Fibroblast of villous mesenchyme (primary cell): ENCODE measurements around the gene MACROD2. TPM values are rescaled to one million over a fixed set of nuclear protein-coding genes. Genes with fewer than 3 reads are reported as not detected.

Experiments used
- DNase-seq: peaks from one replicate; pipeline ENCODE4 v3.0.0-alpha.2; 2010; ENCODE audit warnings: low read depth
- H3K4me3 ChIP-seq: 2 replicates; pipeline ENCODE4 v1.5.1; 2011; ENCODE audit warnings: low read depth, mild to moderate bottlenecking, low read length
- CTCF ChIP-seq: IDR thresholded peaks from 2 replicates; pipeline ENCODE4 v1.5.1; 2012; ENCODE audit warnings: low read depth, mild to moderate bottlenecking, low read length; ENCODE audit not compliant: insufficient read depth
- total RNA-seq: library from RNA; depleted of rRNA; stranded (reverse); fragments of >200 nt; gene quantifications from 2 replicates; pipeline ENCODE4 v1.2.3, GENCODE V29; 2012

The MACROD2 gene
- total RNA-seq, 1 donor, result 1.7 TPM

GRCh38 chr20:14295770-14296309, 300.5 kb downstream of the MACROD2 start:
- no peak for DNase-seq
- no peak for TF ChIP-seq CTCF
- no peak overlapping the region for H3K4me3 ChIP-seq

- H3K4me3 ChIP-seq, result no peak overlapping the region
- TF ChIP-seq CTCF, result no peak
- DNase-seq, result no peak
These were observed 304.5 kb downstream of the MACROD2 start for GRCh38 chr20:14299831-14300230.

GRCh38 chr20:14303106-14303505, 307.8 kb downstream of the MACROD2 start:
- no peak for DNase-seq
- H3K4me3 ChIP-seq, result no peak overlapping the region
- no peak for TF ChIP-seq CTCF

DNA sequence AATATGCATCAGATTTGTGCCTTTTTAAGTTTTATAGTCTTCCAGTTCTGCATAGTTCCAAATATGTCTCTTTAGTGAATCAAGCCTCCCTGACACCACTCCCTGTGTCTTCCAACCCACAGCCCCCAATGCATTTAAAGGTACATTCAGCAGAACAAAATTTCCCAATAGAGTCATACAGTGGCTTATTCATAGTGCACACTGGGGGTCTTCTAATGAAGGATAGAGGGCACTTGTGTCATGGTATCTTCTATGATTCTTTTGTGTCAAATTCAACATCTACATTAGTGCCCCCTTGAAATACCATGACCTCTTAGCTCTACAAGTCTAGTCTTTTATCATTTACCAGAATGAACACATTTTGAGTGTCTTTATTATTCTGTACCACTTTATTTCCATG, 308.3 kb downstream of the MACROD2 start:
- no peak overlapping the region for H3K4me3 ChIP-seq
- no peak for DNase-seq
- TF ChIP-seq CTCF, result no peak

DNA sequence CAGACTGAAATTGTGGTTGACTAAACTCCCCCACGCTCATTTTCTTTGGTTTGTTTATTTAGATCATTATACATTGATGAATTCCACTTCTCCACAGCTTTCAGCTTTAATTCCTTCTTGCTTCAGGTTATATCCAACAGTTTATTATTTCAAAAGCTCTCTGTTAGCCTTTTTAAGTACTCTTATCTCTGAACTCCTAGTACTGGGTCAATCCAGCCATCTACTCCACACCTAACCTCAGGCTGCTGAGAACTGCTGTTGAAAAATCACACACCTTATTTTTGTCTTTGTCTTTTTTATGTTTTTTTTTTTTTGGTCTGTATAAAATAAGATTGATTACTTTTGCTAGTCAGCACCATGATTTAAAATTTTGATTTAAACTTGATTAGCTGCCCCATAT, 309.2 kb downstream of the MACROD2 start:
- no peak overlapping the region for H3K4me3 ChIP-seq
- TF ChIP-seq CTCF, result no peak
- DNase-seq, result no peak

- DNase-seq, result no peak
- H3K4me3 ChIP-seq, result no peak overlapping the region
- no peak for TF ChIP-seq CTCF
These were observed 312.6 kb downstream of the MACROD2 start for GRCh38 chr20:14307956-14308355.

- no peak for TF ChIP-seq CTCF
- H3K4me3 ChIP-seq, result no peak overlapping the region
- no peak for DNase-seq
These were observed 315.8 kb downstream of the MACROD2 start for GRCh38 chr20:14310977-14311627.
